GF-D8 (cell line): ENCODE data around the gene CNNM3.
A peak's percentile ranks its signal among the peaks of the same experiment; 100 is the strongest.

ENCODE experiments used
- DNase-seq: peaks from one replicate; lab custom pipeline; 2025; lab: John Stamatoyannopoulos, UW

CNNM3 gene

DNA sequence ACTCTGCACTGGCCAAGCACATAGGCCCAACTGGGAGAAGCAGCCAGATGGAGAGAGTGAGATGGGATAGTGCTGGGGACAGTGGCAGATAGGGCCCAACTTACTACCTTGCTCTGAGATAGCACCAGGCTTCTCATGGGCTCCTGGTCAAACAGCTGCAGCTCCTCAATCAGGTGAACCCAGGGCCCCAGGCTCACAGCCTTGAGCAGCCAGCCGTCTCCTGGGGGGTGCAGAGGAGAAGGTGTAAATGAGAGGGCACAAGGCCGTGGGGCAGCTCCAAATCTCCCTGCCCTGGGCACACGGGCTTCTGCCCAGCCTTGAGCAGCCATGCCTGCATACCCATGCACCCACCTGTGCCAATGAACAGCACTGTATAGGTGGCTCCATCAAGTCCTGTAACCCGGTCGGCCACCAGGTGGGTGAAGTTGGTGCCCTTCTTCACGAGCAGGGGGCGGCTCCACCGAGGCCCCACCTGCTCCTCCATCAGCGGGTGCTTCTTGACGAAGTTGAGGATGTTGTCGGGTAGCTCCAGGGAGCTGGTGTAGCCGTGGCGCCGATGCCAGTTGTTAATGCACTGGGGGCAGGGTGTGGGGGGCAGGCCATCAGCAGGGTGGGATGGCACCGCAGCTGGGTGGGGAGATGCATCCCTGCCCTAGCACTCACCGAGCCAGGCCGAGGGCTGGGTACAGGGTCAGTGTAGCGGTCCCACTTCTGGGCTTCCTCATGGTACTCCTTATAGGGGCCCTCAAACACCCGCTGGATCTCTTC lies 47.7 kb downstream of the CNNM3 start:
- DNase-seq, result no peak

GRCh38 chr2:96864343-96865091 lies 48.4 kb downstream of the CNNM3 start:
- DNase-seq, result no peak

- no peak for DNase-seq
These were observed 49.6 kb downstream of the CNNM3 start for GRCh38 chr2:96865654-96866053.

DNA sequence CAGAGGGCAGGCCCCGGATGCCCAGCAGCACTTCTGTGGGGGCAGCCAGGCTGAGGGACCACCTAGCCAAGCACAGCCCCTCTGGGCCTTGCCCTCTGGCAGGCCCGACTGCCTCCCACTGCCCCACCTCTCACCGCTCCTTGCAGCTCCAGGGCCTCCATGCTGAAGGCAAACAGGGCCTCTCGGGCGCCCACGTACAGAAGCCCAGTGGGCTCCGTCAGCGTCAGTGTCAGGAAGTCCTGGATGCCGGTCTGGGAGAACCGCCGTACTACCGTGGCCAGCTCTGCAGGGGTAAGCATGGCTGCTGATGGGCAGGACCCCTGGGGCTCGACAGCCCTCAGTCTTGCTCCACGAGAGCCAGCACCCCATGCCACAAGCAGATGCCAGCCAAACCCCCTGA lies 50.1 kb downstream of the CNNM3 start:
- no peak for DNase-seq

DNA sequence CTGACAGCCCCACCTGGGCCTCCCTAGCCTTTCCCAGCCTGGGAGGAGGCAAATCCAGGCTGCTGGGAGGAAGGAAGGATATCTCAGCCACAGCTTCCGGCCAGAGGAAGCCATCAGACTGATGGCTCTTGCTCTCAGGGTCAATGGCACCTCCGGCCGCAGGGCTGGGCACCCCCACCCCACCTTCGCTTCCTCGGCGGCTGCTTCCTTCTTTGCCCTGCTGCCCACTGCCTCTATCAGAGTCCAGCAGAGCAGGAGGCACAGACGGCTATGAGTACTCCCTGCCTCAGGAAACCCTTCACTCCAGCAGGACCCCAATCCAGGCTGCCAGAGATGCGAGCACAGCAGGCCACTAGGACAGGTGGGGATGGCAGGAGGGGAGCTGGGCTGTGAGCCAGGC lies 50.5 kb downstream of the CNNM3 start:
- no peak for DNase-seq

GRCh38 chr2:96866986-96867755 lies 51.1 kb downstream of the CNNM3 start:
- no peak for DNase-seq

DNA sequence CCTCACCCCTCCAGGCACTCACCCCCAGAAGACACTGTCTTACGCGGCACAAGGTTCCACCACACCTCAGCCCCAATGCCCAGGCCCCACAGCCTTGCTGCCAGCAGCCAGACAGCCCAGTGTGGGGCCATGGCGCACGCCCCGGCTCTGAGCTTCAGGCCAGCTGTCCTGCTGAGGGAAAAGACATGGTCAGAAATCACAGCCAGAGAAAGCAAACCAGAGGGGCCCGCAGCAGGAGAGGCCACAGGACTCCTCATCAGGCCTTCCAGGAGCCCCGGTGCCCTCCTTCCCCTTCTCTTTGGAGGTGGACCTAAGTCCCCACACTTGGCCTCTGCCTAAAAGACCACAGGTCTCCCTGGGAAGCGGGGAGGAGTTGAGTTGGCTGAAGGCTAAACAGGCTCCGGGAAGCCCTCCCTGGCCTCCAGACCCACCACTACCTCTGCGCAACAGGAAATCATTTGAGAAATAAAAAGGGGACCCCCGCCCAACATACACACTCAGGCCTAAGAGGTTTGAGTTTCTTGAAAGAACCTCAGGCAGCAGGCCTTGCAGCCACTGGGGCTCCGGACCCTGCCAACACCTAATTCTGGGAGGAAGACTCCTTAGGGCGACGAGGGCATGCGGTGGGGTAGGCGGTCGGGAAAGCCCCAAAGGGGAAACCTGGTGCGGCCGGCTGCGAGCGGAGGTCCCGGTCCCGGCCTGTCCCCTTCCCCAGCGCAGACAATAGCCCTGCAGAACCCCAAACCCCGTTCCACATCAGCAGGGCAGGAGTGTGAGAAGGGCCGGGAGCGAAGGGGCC lies 51.9 kb downstream of the CNNM3 start:
- no peak for DNase-seq

- DNase-seq, result peak; percentile 52
These were observed 52.6 kb downstream of the CNNM3 start for GRCh38 chr2:96868555-96869280.

GRCh38 chr2:96869281-96869821 lies 53.3 kb downstream of the CNNM3 start:
- no peak for DNase-seq

GRCh38 chr2:96869822-96870625 lies 54.0 kb downstream of the CNNM3 start, which contains the start of gene SEMA4C:
Gene SEMA4C, minus strand, starts transcription at chr2:96870080. Its CDS starts 2,194 bp downstream, at chr2:96867886.
- DNase-seq, result no peak

DNA sequence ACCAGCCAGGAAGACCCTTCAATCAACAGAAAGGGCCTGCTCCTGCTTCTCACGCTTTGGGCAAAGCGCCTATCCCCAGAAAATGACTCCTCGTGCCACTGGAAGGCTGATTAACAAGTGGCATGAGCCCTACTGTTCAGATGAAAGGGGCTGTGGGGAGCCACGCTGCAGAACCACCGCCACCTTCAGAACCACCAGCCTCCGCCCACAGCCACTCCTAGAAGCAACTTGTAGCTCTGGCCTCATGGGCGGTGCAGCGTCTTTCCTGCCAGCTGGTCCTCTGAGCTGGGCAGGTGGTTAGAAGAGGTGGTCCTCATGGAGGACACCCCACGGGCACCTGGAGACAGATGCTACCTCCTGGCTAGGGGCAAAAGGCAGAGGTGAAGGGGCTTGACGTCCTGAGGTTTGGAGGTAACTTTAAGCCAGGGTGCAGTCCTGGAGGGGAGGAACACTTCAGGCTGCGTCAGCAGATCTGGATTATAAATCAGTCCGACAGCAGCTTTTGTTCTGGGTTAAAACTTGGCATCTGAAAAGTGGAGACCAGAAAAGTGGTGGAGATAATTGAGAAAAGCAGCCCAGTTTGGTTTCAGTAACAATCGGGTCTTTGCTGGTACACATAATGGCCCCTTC lies 54.7 kb downstream of the CNNM3 start:
- DNase-seq, result no peak

DNA sequence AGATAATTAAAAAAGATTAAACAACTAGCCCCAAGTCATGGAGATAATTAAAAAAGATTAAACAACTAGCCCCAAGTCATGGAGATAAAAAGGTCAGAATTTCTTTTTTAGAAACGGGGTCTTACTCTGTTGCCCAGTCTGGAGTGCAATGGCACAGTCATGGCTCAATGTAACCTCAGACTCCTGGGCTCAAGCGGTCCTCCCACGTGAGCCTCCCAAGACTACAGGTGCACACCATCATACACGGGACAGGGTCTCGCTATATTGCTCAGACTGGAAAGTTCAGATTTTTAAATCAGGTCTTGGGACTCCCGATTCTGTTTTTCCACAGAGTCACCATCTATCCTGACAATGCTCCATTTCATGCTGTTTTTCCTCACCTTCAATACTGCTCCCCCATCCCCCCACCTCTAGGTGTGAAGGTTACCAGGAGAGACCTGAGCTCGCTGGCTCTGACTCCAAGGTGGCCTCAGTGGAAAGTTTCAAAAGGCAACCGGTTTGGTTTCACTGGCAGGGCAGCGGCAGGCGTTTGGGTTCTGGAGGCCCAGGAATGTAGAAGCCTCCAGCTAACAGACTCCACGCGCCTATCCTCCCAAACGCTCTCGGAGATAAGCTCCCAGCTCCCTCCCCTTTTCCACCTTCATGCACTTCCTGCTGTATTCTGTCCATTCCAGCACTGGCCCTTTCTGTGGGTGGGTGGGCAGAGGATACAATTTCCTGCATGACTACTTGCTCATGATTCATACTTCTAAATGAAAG lies 56.7 kb downstream of the CNNM3 start:
- DNase-seq, result no peak

DNA sequence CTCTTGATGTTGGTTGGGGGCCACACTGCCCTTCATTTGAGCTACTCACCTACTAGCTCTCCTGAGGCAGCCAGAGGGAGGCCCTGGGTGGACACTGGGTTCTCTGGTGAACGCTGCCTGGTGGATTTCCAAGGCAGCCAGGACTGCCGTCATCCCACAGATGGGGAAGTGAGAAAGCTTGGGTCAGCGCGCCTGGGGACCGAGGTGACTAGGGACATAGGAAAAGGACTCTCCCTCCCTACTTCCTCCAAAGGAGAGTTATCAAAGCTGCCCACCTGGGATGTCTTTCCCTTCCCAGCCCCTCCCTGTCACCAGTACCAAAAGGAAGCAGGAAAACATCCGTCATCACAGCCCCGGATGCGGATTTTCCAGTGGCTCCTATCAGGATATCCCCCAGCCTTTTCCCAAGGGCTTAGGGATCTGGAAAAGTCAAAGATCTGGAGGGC lies 57.6 kb downstream of the CNNM3 start:
- no peak for DNase-seq

DNA sequence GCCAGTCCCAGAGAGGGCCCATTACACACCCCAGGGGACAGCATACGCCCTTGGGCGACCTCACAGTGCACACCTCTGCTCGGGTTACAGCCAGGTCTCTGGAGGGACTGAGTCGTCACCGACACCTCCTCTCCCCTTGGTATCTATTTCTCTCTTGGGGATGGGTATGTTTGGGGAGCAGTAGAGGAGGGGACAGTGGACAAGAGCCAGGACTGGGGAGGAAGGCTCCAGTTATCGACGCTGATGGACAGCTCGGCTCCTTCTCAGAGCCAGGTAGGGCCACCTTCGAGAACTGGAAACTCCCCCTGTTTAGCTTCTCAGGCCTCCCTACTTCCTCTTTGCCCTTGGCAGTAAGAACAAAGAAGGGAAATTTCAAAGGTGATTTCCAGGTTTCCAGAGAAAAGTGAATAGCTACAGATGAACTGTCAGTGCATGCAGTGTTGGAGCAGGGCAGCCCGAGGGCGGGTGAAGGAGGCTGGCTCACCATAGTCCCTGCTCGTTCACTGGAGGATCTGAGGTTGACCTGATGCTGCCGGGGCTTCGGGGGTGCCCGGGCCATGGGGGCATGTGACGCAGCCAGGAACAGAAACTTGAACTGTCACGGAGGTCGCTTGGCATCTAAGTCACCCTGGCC lies 58.2 kb downstream of the CNNM3 start:
- no peak for DNase-seq

GRCh38 chr2:96875498-96876268 lies 59.6 kb downstream of the CNNM3 start:
- DNase-seq, result no peak

GRCh38 chr2:96876269-96877041 lies 60.4 kb downstream of the CNNM3 start:
- no peak for DNase-seq

- no peak for DNase-seq
These were observed 61.0 kb downstream of the CNNM3 start for GRCh38 chr2:96877042-96877451.
